Stimulated activated CD4-positive, alpha-beta T cell treated with anti-CD3 and anti-CD28 coated beads, Interleukin-15, amount 100 ng/mL, for 48 hours (primary cell): ENCODE results near the gene SCARB1.

ENCODE experiments used
- DNase-seq, 2 donors: peaks; one replicate each; pipeline ENCODE4 v3.0.0-alpha.2; 2020; ENCODE audit warnings: low read depth in 2 of 2

SCARB1 gene

GRCh38 chr12:124730455-124730932 is 133.2 kb downstream of the SCARB1 start:
- DNase-seq, result no peak

- DNase-seq, result no peak
Observed at GRCh38 chr12:124727922-124728321, 135.7 kb downstream of the SCARB1 start.

- DNase-seq, result no peak
Observed at GRCh38 chr12:124727264-124727800, 136.3 kb downstream of the SCARB1 start.
